Non-pigmented ciliary epithelial cell (primary cell): ENCODE data around the gene PRKG2.

ENCODE experiments used
- DNase-seq: peaks from one replicate; pipeline ENCODE4 v3.0.0-alpha.2; 2010; ENCODE audit warnings: low read depth

The PRKG2 gene

GRCh38 chr4:81038636-81039350 lies 176.2 kb downstream of the PRKG2 start:
- DNase-seq, result no peak
